Body of pancreas (tissue), 4 donors: Measurements from ENCODE around the gene PPP1R1B.

ENCODE experiments used
- CTCF ChIP-seq, 7 experiments: fragments of 450-650 bp in 4 of 7; fragments of 200-600 bp in 3 of 7; sonication (generic) in 3 of 7; IDR thresholded peaks; one replicate each; pipeline ENCODE4 v1.5.1; 2016 to 2019; ENCODE audit warnings: antibody characterized with exemption in 7 of 7
- POLR2A ChIP-seq, 3 donors: fragments of 450-650 bp; IDR thresholded peaks; one replicate each; pipeline ENCODE4 v1.6.1; 2016; ENCODE audit warnings: antibody characterized with exemption in 3 of 3, mild to moderate bottlenecking in 2 of 3

- TF ChIP-seq CTCF (IDR thresholded peaks at IDR 0.05) (no peak), POLR2A (IDR thresholded peaks at IDR 0.05) (no peak)
Observed at GRCh38 chr17:39655105-39655504, 28.4 kb downstream of the PPP1R1B start.
